Hindlimb muscle (tissue), 1 donor: ENCODE measurements around the gene GRAMD1B. TPM values are rescaled to one million over a fixed set of nuclear protein-coding genes. Genes with fewer than 3 reads are reported as not detected.

Experiments used
- DNase-seq: peaks from one replicate; pipeline ENCODE4 v3.0.0-alpha.2; 2013
- polyA plus RNA-seq: library from polyadenylated mRNA; unstranded; fragments of 120-200 nt; gene quantifications from one replicate; pipeline ENCODE4 v1.2.1, GENCODE V29; 2013; ENCODE audit not compliant: insufficient read length

The GRAMD1B gene
- polyA plus RNA-seq, 1 donor, result 11.8 TPM

DNA sequence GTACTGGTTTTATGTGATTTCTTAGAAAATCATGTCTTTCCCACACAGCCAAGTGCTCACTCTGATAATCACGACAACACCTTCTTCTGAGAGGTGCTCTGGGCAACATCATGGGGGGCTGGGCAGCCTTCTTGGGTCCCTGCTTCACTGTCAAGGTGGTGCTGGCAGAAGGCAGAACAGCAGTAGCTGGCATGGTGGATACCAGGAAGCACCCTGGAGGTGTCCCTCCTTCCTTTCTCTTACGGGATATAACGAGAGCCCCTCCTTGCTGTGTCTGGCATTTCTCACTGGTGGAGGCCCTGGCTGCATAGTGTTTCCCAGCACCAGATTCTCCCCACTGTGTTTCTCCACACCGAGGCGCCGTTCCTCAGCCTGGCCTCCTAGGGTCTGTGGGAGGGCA is 163.5 kb downstream of the GRAMD1B start:
- DNase-seq, result no peak

DNA sequence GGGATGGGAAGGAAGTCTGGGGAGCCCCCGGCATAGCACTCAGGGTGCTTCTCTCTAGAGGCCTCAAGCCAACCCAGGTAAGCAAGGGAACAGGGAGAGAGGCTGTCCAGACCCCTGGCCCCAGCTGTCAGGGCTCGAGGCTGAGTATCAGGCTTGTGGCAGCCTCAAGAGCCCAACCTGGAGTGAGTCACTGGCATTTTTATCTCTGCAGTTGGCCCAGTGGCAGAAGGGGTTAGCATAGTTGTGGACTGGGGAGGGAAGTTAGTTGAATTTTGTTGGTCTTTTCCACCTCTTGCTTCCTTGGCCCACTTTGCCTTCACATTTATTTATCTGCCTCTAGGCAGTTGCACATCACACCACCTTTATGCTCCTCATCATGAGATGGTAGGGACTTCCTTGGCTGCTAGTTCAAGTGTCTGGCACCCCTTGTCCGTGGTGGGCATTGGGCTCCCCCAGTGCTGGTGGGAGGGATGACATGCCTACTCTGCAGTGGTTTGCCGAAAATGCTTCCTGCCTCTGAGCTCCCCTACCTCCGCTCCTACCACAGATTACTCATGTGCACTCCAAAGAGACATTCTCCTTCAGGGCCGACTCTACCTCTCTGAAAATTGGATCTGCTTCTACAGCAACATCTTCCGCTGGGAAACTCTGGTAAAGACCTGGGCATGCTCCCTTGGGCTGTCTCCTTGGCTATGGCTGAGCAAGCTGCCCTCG is 164.3 kb downstream of the GRAMD1B start:
- DNase-seq, result no peak

DNA sequence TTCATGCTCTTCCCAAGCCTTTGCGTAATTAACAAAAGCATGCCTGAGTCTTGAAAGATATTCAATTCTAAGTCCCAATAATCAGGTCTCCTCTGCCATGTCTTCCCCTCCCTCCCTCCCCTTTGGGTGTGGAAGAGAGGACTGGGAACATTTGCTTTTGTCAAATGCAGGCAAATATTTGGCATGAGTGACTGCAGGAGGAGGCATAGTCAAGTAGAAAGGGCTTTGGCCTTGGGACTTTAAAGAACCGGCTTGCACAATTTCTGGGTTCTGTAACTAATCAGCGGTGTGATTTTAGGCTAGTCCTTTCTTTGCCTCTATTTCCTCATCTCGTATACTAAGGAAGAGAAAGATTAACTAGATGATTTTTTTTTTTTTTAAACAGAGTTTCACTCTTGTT is 164.9 kb downstream of the GRAMD1B start:
- DNase-seq, result no peak

DNA sequence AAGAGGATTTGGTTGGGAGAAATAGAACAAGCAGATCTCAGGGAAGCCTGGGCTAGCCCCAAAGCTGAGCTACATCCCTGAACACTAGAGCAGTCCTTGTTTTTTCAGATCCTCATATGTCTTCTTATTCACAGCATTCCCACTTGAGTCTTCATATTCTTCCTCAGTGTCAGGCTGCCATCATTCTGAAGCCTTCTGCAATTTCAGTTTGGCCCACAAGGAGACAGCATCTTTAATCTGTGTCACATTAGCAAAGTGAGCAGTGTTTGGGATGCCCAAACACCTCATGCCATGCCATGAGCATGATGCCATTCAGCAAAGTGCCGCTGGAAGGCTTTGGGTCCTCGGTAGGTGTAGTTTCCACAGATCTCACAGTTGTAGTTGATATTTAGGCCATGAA is 167.8 kb downstream of the GRAMD1B start:
- DNase-seq, result no peak

DNA sequence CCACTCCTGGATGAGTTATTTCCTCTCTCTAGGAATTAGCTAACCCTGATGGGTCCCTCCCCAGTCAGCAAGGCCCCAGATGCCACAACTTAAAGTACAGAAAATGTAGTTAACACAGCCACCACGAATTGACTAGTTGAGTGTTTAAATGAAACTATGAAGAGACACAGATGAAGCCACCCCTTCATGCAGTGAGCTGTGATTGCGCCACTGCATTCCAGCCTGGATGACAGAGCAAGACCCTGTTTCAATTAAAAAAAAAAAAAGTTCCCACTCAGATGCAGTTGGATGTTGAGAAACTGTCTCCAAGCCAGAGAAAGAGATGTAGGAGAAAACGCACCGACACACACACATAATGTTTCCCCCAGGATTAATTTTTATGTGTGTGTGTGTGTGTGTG is 171.1 kb downstream of the GRAMD1B start:
- DNase-seq, result no peak

DNA sequence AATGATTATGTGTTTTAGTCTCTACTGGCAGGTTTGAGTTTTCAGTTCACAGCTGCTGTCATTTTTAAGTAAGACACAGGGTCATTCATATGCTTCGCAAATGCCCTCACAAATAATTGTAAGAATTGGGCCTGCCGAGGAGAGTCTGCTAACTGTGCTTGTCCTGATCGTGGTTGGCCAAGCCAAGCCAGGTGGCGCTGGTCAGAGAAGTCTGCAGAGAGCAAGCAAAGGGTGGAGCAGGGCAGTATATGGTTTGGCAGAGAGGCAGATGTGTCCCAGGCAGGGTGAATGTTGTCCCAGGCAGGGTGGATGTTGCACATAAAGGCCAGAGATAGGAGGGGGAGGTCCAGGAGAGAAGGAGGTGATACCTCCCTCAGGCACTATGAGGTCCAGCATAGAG is 171.7 kb downstream of the GRAMD1B start:
- DNase-seq, result no peak

DNA sequence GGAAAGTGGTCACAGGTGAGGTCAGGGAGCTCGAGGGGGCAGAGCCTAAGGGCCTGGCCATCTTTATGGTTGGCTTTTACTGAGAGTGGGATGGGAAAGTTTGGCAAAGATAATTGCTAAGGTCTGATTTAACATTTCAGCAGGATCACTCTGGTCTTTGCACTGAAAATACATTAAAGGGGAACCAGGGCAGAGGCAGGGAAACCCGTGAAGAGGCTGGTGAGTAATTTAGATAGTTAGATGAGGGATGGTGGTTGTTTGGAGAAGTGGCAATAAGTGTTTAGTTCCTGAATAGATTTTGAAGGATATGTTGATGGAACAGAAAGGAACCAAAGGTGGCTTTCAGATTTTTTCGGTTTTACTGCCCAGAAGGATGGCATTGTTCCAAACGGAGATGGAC is 173.6 kb downstream of the GRAMD1B start:
- no peak for DNase-seq

DNA sequence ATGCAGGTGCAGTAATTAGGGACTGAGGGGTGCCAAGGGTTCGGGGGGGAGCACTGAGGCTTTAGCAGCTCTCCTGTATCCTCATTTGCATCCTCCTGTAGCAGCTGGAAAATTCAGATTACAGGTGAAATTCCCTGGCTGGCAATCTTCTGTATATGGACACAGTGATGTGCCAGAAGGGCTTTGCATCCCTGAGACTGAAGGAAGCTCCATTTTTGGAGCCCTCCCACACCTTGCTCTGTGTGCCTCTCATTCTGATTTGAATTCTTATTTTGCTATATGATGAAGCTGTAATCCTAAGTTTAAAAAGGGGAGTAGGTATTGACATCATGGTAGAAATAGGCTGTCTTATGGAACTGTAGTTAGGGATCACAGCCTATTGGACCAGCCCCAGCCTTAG is 177.7 kb downstream of the GRAMD1B start:
- no peak for DNase-seq

DNA sequence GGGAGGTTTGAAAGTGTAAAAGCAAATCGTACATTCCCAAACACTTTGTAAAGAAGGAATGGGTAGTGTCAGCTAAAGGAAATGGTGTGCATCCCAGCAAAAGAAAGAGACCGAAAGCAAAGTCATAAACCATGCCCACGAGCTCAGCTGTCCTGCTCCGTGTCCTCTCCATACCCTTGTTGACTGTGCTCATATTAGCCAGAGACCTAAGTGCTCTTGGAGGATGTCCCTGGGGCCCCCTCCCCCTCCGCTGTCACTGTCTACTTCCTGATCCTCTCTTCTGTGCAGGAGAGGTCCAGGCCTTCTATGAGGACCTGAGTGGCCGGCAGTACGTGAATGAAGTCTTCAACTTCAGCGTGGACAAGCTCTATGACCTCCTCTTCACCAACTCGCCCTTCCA is 178.3 kb downstream of the GRAMD1B start:
- no peak for DNase-seq

DNA sequence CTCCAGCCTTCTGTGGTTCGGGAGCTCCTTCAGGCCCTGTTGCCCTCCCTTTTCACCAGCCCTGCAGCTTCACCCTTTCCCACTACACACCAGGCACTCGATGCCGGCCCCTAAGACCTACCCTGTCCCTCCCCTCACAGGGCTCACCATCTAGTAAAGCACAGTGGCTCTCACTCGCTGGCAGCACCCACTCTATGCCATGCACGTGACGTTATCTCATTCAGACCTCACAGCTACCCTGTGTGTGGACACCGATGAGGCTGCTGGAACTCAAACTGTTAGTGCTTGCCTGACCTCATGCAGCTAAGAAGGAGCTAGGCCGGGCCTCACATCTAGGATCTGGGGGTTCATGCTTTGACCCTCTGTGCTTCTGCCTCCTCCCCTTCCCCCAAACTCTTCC is 178.9 kb downstream of the GRAMD1B start:
- DNase-seq, result no peak

DNA sequence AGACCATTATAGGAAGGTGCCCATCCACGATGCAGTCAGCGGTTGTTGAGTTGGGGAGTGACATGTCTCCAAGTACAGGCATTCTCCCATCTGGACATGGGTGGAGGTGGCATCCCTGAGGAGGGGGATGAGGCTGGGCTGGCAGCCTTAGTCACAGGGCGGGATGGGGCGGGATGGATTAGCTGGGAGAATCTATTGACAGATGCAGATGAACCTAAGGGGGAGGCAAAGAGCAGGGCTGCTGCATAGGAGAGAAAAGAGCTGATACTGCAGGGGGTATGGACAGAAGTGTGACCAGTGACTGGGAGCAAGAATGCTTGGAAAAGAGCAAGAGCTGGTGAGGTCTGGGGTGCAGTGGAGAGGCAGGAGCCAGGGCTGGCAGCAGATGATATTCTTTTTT is 181.6 kb downstream of the GRAMD1B start:
- DNase-seq, result no peak

DNA sequence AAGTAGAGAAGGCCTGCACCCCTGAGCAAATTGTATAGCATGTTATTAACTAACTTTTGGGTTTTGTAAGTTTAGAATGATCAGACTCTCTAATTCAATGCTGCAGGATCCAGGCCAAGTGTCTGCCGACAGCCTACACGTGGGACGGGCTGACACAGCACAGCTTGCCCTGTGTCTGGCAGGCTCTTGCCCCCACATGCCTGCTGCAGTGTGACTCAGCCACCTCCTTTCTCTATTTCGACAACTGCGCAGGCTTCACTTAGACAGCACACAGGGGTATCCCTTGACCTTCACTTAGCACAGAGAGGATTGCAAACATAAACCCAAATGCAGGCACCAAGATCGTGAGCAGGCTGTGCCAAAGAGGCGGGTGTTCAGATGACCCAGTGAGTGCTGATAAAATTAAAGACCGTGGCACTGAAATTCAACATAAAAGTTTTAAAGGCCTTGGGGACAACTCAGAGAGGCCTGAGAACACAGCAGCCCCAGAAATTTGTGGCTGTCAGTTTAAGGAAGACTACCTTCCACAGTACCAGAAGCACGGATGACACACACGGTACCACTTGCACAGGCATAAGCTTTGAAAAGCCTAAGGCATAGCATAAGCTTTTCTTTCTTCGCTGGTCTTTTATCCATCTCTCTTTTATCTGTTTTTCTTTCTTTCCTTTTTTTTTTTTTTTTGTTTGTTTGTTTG is 186.6 kb downstream of the GRAMD1B start:
- DNase-seq, result no peak

DNA sequence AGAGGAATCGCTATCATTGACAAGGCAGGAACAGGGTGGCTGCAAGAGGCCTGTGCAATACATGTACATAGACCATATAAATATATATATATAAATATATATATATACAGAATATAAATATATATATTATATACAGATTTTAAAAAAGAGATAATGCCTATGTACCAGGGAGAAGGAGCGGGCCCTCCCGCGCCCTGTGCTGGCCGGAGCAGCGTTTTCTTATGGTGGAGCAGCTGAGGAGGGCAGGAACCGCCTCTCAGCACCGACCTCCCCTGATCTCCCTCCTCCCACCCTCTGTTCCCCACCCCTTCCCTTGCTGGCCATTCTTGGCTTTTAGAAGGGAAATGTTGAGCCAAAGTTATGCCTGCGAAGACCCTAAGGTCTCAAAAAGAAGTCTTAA is 192.5 kb downstream of the GRAMD1B start:
- DNase-seq, result no peak

DNA sequence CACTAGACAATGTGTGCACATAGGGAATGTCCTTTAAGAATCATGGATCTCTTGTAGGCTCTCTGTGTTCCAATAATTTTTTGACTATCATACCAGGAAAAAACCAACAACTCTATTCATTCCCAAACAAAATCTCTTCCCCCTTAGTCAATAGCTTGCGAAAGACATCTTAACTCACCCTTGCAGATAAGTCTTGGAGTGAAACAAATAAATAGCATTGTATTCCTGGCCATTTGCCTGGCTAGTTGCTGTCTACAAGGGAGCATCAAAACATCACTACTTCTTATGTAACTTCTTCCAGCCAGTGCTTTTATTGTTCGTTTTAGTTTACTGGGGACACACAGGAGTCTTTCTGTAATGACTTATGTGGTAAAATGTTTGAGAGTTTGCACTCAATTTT is 194.9 kb downstream of the GRAMD1B start:
- no peak for DNase-seq

DNA sequence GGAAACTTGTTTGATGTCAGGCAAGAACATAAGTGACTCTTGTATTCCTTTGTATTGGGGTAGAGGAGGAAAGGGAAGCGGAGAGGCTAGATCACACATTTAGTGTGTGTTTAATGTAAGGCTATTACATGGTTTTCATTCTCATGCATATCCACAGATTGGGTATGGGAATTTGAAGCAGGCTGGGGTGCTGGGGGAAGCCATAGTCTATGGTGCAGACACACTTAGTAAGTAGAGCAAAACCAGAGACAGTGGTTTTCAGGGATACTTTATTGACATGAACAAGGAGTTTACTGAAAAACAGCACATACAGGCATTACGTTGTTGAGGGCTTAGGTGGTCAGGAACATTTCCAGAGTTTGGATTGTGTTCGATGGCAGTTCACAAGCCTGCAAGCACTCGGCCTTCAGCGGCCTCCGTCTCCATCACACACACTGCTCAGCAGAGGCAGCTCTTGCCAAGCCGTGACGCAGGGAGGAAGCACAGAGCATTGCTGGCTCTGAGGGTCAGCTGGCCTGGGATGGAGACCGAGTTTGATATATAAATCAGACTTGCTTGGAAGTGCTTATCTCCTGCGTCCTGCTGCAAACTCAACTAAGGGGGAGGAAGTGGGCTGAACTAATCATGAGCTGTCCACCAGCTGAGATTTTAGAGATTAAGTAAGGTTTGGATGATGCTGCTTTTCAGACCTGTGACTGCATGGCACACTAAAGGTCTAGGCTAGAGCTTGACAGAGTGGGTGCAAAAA is 199.0 kb downstream of the GRAMD1B start:
- no peak for DNase-seq

DNA sequence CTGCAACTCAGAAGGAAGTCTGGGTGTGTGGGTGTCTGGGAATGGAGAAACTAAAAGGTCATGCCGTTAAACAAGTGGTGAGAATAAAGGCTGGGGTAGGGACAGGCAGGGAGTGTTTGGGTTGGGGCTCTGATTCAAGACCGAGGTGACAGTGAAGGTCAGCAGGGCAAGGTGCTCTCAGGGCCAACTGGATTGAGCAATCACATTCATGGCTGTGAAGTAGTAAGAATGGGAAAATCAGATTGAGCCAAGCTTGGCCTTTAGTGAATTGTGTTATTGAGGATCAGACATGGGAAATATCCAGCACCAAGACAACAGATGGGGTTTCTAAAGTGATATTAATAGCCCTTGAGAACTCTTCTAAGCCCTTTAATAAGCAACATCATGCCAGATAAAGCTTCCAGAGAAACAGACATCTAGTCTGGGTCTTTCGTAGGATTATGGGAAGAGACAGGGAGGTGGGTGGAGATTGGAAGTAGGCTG is 200.1 kb downstream of the GRAMD1B start:
- DNase-seq, result no peak

DNA sequence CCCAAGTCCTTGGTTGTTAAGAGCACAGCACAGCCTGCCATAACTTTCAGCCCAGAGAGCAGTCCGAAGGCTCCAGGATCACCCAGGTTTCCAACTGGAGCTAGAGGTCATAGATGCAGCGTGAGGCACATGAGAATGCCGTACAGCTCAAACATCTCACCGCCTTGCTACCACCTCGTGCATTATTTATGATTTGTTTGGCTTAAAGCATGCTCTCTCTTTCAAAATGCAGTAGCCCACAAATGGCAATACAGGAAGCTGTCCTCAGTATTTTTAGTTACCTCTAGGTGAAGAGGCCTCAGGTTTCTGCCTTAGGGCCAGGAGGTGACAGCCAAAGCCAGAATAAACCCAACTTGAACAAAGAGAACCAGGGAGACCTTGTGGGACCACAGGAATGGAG is 210.0 kb downstream of the GRAMD1B start:
- no peak for DNase-seq

DNA sequence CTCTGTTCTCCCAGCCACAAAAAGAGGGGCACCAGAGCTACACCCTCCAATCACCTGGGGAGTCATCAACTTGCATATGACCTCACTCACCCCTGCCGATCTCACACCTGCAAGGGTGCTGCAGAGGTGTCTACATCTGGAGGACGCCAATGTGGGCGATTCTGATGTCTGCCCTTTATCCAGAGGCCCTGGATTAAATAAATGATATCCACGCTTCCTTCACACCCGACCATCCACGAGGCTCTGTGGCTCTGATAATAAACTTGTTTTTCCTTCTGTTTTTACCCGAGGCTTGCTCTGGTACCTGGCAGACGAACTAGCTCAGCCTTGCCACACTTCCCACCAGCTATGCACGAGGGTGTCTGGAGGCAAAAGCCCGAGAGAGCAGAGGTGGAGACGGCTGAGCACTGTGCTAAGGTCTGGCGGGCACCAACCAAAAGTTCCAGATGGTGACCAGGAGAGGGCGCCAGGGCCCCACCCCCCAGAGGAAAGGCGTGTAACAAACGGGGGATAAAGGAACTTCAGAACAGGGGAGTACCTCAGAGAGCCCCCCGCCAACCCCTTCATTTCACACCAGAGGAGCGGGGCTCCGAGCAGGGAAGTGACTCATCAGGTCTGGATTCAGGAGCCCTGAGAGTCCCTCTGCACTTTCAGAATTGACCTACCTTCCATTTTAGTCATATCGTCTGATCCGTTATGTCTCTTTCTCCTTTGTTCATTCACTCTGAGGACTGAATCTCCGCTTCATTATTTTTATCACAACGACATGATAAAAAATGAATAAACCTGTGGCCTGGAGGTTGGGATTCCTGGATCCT is 210.8 kb downstream of the GRAMD1B start:
- peak; percentile 19 for DNase-seq

DNA sequence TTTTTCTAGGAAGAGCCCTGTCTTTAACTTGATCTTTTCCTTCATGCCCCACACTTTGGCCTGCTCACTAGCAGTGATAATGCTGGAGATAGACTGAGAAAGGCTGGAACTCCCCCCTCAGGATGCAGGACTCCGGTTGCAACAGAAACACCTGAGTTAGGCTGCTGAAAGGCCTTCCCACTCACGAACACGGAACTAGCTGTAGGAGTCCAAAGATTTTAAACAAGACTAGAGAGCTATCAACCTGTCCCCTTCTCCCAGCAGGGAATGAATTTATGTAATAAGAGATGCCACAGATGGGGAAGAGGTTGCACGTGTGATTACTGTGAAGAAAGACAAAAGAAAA is 211.4 kb downstream of the GRAMD1B start:
- DNase-seq, result no peak

DNA sequence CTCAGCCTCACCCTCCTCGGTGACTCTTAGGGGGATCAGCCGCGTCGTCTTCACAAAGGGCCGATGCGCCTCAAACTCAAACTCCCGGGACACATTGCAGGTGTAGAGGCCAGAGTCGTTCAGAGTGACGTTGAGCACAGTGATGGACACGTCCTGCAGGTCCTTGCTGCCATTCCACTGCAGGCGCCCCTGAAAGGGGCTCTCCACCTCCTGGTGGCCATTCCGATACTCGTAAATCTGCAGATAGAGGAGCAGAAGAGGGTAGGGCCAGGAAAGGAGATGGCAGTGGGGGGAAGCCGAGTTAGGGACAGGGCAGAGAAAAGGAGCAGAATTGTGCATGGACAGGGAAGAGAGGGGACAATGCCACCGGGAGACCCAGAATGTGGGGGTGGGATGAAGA is 212.4 kb downstream of the GRAMD1B start:
- no peak for DNase-seq

DNA sequence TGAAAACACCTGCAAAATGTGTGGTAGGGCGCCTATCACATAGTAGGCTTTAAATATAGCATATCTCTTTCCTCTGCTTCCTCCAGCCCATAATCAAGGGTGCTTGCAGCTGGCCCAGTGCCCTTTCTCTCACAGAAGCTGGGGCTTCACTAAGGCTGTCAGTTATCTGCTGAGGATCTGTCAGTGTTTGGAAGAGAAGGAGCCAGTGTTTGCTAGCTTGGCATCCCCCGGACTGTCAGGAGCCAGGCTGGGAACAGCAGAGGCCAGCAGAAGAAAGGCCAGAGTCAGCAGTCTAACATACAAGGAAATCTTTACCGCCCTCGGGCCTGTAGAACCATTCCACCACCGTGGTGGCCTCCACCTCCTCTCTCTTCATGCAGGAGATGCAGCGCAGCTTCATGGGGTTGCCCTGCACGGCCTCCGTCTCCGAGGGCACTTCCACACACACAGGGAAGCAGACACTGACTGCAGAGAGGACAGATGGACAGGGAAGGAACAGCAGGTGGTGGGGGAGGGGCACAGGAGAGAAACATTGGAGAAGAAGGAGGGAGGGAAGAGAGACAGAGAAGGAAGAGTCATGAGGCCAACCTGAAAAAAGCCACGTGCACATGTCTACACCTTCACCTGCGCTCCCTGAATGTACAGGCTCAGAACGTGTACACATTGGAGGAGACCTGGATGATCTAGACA is 215.4 kb downstream of the GRAMD1B start:
- DNase-seq, result no peak

DNA sequence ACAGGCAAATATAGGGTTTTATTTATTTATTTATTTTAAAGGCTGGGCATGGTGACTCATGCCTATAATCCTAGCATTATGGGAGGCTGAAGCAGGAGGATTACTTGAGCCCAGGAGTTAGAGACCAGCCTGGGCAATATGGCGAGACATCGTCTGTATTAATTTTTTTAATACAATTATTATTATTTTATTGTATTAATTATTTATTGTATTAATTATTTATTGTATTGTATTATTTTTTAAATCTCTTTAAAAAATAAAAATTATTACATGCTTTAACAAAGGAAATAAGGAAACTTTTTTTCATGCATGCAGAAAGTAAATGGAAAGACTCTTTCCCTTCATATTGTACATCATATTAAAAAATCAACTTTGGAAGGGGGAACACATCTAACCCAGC is 220.8 kb downstream of the GRAMD1B start:
- no peak for DNase-seq
